Endometrial microvascular endothelial cells (primary cell): ENCODE results near the gene EXOC3L1. TPM values are rescaled to one million over a fixed set of nuclear protein-coding genes. Genes with fewer than 3 reads are reported as not detected.

ENCODE experiments used
- in situ Hi-C: cut with HindIII; loops from 2 replicates; pipeline ENCODE4 v1.10.0; 2017; ENCODE audit warnings: low sequenced_read_pairs, low pct_unique_long_range_greater_than_20kb; ENCODE audit errors: inconsistent ontology term
- total RNA-seq: library from RNA; depleted of rRNA; stranded (reverse); fragments of >200 nt; gene quantifications from one replicate; pipeline ENCODE4 v1.2.3, GENCODE V29; 2015; ENCODE audit errors: inconsistent ontology term

EXOC3L1 gene
- total RNA-seq, 1 donor from 2014 or later: 6.9 TPM

DNA sequence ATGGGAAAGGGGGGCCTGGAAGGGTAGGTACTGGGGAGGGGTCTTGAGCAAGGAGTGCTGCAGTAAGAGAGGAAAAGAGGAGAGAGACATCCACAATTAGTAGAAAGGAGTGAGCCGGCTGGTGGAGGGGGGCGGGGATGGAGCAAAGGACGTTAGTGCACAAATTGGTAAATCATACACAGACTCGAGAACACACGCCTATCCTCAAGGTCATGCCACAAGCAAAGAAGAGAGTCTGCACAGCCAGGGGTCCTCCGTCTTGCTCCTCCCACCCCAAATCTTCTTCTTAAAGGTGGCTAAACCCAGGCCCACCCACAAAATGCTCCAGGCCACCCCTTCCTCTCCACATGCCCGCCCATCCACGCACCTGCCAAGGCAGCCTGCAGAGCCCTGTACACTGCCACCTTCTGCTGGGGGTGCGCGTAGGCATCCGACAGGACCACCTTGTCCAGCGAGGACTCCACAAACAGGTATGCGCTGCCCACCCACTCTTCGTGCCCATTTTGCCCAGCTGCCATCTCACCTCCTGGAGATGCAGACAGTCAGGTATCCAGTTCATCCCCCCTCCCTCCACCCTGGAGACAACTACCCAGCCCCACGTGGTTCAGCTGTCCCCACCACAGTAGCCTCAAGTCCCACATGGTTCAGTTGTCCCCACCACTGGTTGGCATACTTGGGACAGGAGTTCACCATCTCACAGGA, 33.6 kb downstream of the EXOC3L1 start:
- in situ Hi-C loops: no loop called here

DNA sequence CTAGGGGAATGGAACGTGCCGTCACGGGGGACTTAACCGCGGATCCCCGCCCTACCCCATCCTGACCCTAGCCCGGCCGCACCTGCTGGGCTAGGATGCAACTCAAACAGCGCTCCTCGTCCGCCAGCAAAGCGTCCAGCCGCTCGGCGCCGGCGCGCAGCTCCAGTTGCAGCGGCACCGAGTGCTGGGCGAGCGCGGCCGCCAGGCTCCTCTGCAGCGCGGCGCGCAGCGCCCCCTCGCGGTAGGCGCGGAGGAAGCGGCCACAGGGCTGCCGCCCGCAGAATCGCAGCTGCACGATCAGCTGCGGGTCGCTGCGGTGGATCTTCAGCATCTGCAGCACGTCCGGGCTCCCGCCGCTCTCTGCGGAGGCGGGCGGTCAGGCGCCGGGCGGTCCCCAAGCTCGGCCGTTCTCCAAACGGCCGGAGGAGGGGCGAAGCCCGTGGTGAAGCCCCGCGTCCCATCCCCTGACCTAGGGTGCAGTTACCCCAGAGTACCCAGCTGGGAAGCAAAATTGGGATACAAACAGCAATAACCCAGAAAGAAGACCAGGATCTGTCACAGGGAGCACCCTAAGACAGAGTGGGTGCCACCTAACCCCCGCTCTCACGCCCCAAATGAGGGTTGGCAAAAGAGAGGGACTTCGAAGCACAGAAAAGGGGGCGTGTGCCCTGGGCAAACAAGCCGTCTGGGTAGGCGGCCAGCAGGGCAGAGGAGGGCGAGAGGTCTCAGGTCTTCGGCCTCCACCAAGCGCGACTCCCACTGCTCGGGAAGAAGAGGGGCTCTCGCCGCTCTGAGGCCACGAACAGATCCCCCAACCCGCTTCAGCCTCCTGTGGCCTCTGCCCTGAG, 34.4 kb downstream of the EXOC3L1 start:
- in situ Hi-C loops: no loop called here

DNA sequence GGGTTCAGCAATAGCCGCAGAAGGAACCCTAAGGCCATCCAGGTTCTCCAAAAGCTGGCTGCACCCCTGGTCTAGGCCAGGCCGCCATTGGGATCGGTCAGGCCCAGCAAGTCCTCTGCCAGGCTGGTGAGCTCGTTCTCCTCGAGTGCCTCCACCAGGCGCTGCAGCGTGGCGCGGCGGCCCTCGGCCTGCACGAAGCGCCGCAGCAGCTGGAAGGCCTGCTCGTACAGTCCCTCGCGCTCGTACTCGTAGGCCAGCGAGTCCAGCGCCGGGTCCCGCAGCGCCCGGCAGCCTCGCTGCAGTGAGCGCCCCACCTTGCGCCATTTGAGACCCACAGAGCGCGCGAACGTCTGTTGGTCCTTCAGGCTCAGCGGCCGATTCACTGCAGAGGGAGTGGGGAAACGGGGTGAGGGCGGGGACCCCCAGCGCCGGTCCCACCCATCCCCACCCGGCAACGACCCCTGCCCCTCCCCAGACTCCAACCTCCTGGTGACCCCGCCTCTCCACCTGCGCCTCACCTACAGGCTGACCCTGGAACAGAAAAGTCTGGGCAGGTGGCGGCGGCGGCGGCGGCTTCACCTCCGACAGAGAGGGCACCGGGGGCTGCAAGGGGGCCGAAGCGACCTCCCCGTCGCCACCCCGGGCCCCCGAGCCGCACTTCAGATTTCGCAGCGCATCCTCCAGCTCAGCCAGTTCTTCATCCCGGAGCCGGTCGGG, 35.2 kb downstream of the EXOC3L1 start:
- in situ Hi-C loops: no loop called here

DNA sequence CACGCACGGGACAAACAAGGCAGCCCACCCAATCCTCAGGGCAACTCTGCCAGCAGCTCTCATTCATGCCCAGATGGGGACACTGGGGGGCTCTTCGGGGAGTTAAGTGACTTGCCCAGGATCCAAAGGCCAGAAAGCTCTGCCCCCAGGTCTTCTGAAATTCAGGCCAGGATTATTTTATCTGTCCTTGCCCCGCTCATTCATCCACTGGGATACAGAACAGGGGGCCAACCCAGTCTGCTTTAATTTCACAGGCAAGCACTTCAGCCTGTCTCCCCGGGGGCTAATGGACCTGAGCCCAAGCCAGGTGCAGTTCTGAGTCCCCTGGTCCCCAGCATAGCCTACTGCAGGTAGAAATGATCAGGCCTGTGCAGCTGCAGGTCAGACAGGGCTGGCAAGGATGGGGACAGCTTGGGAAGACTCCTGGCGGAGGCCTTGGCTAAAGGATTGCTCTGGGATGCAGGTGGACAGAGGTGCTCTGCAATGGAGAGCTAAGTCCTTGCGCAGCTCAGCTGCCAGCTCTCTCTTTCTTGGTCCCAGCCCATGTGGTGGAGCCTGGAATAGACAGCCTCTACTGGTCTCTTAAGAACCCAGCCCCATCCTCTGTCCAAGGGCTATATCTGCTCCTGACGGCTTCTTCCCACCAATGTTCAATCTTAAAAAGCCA, 38.4 kb downstream of the EXOC3L1 start:
- in situ Hi-C loops: no loop called here

DNA sequence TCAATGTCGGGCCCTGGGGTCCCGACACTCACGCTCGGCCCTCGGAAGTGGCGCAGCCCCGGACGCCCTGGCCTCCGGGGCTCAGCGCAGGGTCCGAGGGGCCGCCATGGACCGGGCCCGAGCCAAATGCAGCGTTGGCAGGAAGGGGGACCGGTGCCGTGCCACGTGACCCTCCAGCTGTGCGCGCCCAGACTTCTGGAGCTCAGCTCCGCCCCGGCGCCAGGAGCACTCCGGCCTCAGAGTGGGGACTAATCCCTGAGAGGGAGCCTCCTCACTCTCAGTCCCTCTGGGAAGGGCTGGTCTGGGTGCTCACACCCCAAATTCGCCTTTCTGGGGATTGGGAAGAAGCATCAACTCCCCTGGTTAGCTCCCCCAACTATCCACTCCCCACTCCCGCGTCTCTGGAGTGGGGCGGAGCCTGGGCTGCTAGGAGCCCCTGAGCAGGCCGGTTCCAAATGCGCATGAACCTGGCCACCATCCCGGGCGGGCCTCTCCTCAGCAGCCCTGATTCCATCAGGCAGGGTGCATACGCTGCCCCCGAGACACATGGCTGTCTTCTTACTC, 39.0 kb downstream of the EXOC3L1 start, which contains the start of gene B3GNT9:
Gene B3GNT9, minus strand, starts transcription at position 166 of the 564 bp plus-strand sequence. CDS start 513 bp downstream, outside the sequence.
- in situ Hi-C loops: no loop called here

GRCh38 chr16:67150047-67150832, 39.7 kb downstream of the EXOC3L1 start:
- in situ Hi-C loops: no loop called here

- in situ Hi-C loops: loop anchor here (25.0 kb wide), 1 partner anchor 138 kb away; the partner anchor contains the start of gene PLEKHG4
Observed at GRCh38 chr16:67149276-67150046, 40.5 kb downstream of the EXOC3L1 start.

DNA sequence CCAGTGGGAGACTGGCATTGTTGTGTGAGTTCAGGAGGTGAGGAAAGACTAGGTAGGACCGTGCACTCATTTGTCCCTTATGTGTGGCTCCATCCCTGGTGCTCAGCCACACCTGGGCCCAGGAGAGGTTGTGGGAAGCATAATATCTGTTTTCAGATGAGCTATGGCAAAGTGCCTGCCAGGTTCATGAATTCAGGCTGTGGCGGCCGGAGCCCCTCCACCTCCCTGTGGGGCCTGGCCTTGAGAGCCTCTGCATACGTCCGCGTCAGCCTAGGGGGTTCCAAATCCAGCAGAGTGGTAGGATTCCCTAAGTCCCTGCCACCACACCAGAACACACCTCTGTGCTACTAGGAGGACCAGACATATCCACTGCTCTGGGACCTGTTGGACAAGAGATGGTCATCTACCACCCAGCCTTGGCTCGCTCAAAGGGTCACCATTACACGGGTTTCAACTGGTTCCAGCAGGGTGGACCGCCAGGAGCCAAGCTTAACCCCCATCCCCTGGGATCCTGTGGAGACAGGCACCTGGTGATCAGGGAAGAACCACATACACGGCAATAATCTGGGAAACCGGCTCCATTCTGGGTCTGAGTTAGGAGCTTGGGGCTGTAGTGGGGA, 41.2 kb downstream of the EXOC3L1 start:
- in situ Hi-C loops: loop anchor here (25.0 kb wide), 1 partner anchor 139 kb away; the partner anchor contains the start of gene PLEKHG4

DNA sequence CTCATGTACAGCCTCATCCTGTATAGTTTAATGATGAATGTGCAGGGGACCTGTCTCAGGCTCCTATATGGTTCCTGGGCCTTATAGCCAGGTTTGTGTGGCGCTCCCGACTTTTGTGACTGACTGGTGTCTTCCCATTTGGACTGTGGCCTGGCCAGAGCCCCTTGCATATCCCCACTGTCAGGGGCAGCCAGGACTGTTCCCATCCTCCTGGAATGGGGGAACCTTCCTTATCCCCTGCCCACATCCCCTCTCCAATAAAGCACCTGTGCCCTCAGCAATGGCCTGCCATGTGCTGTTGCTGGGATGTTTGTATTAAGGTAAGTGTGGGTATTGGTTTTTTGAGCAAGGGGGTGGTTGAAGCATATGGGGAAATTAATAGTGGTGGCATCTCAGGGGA, 41.7 kb downstream of the EXOC3L1 start:
- in situ Hi-C loops: loop anchor here (25.0 kb wide), 1 partner anchor 139 kb away; the partner anchor contains the start of gene PLEKHG4

- in situ Hi-C loops: loop anchor here (25.0 kb wide), 1 partner anchor 140 kb away; the partner anchor contains the start of gene PLEKHG4
Observed at GRCh38 chr16:67147437-67148140, 42.3 kb downstream of the EXOC3L1 start.

- in situ Hi-C loops: loop anchor here (25.0 kb wide), 1 partner anchor 141 kb away; the partner anchor contains the start of gene PLEKHG4
Observed at GRCh38 chr16:67146523-67147357, 43.2 kb downstream of the EXOC3L1 start.

DNA sequence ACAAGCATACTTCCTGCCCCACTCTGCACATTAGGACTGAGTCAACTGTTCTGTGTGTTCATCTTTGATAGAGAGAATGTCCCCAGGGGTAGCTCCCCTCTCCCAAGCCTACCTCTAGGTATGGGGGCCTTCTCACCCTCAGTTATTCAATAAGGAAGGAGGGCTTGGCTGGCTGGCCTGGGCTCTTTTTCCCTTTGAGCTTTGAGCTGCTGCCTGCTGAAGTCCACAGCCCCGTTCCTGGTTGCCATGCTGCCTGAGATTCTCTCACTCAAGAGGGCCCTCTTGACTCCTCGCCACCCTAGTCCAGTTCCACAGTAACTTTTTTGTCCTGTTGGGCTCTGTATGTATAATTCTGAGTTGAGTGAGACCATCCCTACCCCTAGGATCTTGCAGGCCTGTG, 44.2 kb downstream of the EXOC3L1 start:
- in situ Hi-C loops: loop anchor here (25.0 kb wide), 1 partner anchor 142 kb away; the partner anchor contains the start of gene PLEKHG4

GRCh38 chr16:67144943-67145342, 45.0 kb downstream of the EXOC3L1 start:
- in situ Hi-C loops: loop anchor here (25.0 kb wide), 1 partner anchor 142 kb away; the partner anchor contains the start of gene PLEKHG4

DNA sequence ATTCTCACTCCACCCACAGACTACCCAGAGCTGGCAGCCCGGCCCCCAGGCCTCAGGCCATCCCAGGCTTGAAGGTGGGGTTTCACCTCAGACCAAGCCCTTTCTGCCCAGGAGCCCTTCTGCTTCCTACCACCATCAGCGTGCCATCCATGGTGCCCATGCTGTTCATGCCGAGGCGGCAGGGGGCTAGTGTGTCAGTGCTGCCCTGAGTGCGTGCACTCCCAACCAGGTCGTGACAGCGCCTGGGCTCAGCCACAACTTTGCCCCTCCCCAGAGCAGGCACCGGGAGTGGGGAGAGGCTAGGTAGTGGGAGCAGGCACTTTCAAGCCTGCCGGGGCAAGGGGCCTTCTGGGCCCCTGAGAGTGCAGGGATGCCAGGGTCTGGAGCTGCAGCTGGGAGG, 47.6 kb downstream of the EXOC3L1 start:
- in situ Hi-C loops: loop anchor here (25.0 kb wide), 1 partner anchor 145 kb away; the partner anchor contains the start of gene PLEKHG4

DNA sequence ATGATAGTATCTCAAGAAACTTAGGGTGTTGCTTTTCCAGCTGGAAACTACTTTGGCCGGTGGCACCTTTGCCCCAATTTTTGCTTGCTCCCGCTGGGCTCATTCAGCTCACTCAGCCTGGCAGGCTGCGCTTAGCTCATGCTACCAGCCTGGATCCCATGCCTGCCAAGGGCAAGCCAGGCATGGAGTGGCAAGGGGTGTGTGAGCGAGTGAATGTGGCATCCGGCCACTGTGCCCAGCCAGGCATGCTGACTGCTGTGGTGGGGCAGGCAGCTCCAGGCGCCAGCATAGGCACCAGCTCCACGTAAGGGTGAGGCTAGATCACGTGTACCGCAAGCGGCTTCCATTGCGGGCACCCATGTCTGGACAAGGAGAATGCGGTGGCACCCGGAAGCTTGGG, 48.5 kb downstream of the EXOC3L1 start:
- in situ Hi-C loops: loop anchor here (25.0 kb wide), 1 partner anchor 146 kb away; the partner anchor contains the start of gene PLEKHG4
